SK-N-SH (cell line): ENCODE results near the gene ESRRA.

Source experiments
- GABPA ChIP-seq: IDR thresholded peaks from 2 replicates; pipeline ENCODE4 v1.4.0; 2012; ENCODE audit warnings: low read depth, mild to moderate bottlenecking
- GATA2 ChIP-seq: sonication (generic); formaldehyde crosslinking; IDR thresholded peaks from 2 replicates; pipeline ENCODE4 v1.5.0; 2020; ENCODE audit warnings: mild to moderate bottlenecking, missing genetic modification reagents
- POLR2AphosphoS5 ChIP-seq: IDR thresholded peaks from 2 replicates; pipeline ENCODE4 v1.6.1; 2012; ENCODE audit warnings: low read depth, low read length
- RFX5 ChIP-seq: IDR thresholded peaks from 2 replicates; pipeline ENCODE4 v1.6.1; 2012; ENCODE audit warnings: mild to moderate bottlenecking, improper control_type of control experiment, low read length
- TF ChIP-seq, protein P1 (sequence below): IDR thresholded peaks from 2 replicates; pipeline ENCODE4 v1.4.0; 2012; ENCODE audit warnings: low read depth, borderline replicate concordance
- TF ChIP-seq, protein P2 (sequence below): fragments of 200-600 bp; sonication (generic); IDR thresholded peaks from 2 replicates; pipeline ENCODE4 v1.6.1; 2017; ENCODE audit warnings: antibody characterized with exemption, mild to moderate bottlenecking, moderate library complexity
- TF ChIP-seq, protein P3 (sequence below): IDR thresholded peaks from 2 replicates; pipeline ENCODE4 v1.4.0; 2012; ENCODE audit warnings: low read depth, borderline replicate concordance
- TF ChIP-seq, protein P4 (sequence below): IDR thresholded peaks from 2 replicates; pipeline ENCODE4 v1.4.0; 2012; ENCODE audit warnings: low read depth
- TF ChIP-seq, protein P5 (sequence below): IDR thresholded peaks from 2 replicates; pipeline ENCODE4 v1.6.1; 2012; ENCODE audit warnings: mild to moderate bottlenecking, low read depth, low read length, moderate library complexity

DNA sequence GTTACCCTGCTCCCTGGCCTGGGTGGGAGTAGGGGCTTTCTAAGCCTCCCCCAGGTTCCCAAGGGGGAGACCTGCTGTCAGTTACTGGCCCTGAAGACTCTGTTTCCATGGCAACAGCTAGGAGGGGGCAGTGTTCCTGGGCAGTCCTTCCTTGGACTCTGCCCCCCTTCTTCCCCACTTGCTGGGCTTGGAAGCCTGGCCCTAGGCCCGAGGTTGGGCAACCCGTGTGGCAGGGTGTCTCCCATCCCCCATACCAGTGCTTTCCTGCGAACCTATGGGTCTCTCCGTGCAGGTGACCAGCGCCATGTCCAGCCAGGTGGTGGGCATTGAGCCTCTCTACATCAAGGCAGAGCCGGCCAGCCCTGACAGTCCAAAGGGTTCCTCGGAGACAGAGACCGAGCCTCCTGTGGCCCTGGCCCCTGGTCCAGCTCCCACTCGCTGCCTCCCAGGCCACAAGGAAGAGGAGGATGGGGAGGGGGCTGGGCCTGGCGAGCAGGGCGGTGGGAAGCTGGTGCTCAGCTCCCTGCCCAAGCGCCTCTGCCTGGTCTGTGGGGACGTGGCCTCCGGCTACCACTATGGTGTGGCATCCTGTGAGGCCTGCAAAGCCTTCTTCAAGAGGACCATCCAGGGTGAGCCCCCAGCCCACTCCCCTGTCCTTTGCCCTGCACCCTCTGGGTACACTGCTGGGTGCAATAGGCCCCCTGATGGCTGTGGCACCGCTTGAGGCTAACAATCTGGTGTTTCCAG lies 1.7 kb downstream of the ESRRA start:
- TF ChIP-seq, protein P1, sequence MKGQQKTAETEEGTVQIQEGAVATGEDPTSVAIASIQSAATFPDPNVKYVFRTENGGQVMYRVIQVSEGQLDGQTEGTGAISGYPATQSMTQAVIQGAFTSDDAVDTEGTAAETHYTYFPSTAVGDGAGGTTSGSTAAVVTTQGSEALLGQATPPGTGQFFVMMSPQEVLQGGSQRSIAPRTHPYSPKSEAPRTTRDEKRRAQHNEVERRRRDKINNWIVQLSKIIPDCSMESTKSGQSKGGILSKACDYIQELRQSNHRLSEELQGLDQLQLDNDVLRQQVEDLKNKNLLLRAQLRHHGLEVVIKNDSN: no peak
- TF ChIP-seq, protein P2, sequence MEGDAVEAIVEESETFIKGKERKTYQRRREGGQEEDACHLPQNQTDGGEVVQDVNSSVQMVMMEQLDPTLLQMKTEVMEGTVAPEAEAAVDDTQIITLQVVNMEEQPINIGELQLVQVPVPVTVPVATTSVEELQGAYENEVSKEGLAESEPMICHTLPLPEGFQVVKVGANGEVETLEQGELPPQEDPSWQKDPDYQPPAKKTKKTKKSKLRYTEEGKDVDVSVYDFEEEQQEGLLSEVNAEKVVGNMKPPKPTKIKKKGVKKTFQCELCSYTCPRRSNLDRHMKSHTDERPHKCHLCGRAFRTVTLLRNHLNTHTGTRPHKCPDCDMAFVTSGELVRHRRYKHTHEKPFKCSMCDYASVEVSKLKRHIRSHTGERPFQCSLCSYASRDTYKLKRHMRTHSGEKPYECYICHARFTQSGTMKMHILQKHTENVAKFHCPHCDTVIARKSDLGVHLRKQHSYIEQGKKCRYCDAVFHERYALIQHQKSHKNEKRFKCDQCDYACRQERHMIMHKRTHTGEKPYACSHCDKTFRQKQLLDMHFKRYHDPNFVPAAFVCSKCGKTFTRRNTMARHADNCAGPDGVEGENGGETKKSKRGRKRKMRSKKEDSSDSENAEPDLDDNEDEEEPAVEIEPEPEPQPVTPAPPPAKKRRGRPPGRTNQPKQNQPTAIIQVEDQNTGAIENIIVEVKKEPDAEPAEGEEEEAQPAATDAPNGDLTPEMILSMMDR: no peak
- TF ChIP-seq GATA2 (CRISPR knock-in tag) (no peak), GABPA (no peak), RFX5 (no peak), POLR2AphosphoS5 (no peak)
- TF ChIP-seq, protein P3, sequence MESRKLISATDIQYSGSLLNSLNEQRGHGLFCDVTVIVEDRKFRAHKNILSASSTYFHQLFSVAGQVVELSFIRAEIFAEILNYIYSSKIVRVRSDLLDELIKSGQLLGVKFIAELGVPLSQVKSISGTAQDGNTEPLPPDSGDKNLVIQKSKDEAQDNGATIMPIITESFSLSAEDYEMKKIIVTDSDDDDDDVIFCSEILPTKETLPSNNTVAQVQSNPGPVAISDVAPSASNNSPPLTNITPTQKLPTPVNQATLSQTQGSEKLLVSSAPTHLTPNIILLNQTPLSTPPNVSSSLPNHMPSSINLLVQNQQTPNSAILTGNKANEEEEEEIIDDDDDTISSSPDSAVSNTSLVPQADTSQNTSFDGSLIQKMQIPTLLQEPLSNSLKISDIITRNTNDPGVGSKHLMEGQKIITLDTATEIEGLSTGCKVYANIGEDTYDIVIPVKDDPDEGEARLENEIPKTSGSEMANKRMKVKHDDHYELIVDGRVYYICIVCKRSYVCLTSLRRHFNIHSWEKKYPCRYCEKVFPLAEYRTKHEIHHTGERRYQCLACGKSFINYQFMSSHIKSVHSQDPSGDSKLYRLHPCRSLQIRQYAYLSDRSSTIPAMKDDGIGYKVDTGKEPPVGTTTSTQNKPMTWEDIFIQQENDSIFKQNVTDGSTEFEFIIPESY: no peak
- TF ChIP-seq, protein P4, sequence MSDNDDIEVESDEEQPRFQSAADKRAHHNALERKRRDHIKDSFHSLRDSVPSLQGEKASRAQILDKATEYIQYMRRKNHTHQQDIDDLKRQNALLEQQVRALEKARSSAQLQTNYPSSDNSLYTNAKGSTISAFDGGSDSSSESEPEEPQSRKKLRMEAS: no peak
- TF ChIP-seq, protein P5, sequence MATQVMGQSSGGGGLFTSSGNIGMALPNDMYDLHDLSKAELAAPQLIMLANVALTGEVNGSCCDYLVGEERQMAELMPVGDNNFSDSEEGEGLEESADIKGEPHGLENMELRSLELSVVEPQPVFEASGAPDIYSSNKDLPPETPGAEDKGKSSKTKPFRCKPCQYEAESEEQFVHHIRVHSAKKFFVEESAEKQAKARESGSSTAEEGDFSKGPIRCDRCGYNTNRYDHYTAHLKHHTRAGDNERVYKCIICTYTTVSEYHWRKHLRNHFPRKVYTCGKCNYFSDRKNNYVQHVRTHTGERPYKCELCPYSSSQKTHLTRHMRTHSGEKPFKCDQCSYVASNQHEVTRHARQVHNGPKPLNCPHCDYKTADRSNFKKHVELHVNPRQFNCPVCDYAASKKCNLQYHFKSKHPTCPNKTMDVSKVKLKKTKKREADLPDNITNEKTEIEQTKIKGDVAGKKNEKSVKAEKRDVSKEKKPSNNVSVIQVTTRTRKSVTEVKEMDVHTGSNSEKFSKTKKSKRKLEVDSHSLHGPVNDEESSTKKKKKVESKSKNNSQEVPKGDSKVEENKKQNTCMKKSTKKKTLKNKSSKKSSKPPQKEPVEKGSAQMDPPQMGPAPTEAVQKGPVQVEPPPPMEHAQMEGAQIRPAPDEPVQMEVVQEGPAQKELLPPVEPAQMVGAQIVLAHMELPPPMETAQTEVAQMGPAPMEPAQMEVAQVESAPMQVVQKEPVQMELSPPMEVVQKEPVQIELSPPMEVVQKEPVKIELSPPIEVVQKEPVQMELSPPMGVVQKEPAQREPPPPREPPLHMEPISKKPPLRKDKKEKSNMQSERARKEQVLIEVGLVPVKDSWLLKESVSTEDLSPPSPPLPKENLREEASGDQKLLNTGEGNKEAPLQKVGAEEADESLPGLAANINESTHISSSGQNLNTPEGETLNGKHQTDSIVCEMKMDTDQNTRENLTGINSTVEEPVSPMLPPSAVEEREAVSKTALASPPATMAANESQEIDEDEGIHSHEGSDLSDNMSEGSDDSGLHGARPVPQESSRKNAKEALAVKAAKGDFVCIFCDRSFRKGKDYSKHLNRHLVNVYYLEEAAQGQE: no peak
